Kidney (tissue), 14 donors: ENCODE data around the gene TLX2. TPM values are rescaled to one million over a fixed set of nuclear protein-coding genes. Genes with fewer than 3 reads are reported as not detected.

Experiments used
- DNase-seq, 5 donors: peaks; one replicate each; pipeline ENCODE4 v3.0.0-alpha.2; 2013 to 2020
- FAIRE-seq: peaks from 2 replicates; lab custom pipeline; 2012; peaks lifted over from hg19 to GRCh38; lab: Jason Lieb, UNC
- H3K27ac ChIP-seq, 2 donors: one replicate each; pipeline ENCODE4 v1.7.0; 2013; ENCODE audit warnings: low read depth in 2 of 2, low read length in 2 of 2, inconsistent platforms in 1 of 2
- H3K27me3 ChIP-seq: one replicate; pipeline ENCODE4 v1.7.1; 2013; ENCODE audit warnings: low read length, inconsistent platforms; ENCODE audit not compliant: control insufficient read depth, insufficient read depth
- H3K36me3 ChIP-seq, 3 donors: one replicate each; pipeline versions ENCODE4 v1.7.0 to v1.7.1; 2013; ENCODE audit warnings: low read length in 3 of 3, control low read depth in 1 of 3, inconsistent platforms in 1 of 3; ENCODE audit not compliant: insufficient read depth in 3 of 3, control insufficient read depth in 2 of 3
- H3K4me1 ChIP-seq, 3 donors: one replicate each; pipeline versions ENCODE4 v1.7.0 to v1.7.1; 2013; ENCODE audit warnings: low read length in 3 of 3, inconsistent platforms in 1 of 3, low read depth in 1 of 3; ENCODE audit not compliant: control insufficient read depth in 2 of 3, insufficient read depth in 2 of 3
- H3K4me3 ChIP-seq, 3 donors: one replicate each; pipeline versions ENCODE4 v1.7.0 to v1.8.1; 2013; ENCODE audit warnings: low read length in 3 of 3, control low read depth in 1 of 3, inconsistent platforms in 1 of 3
- H3K9ac ChIP-seq, 3 donors: one replicate each; pipeline versions ENCODE4 v1.7.0 to v1.7.1; 2013; ENCODE audit warnings: low read length in 3 of 3, control low read depth in 1 of 3, inconsistent platforms in 1 of 3
- H3K9me3 ChIP-seq, 3 donors: one replicate each; pipeline versions ENCODE4 v1.7.0 to v1.7.1; 2013; ENCODE audit warnings: low read length in 3 of 3, control low read depth in 1 of 3, inconsistent platforms in 1 of 3; ENCODE audit not compliant: control insufficient read depth in 2 of 3, insufficient read depth in 1 of 3
- CTCF ChIP-seq: IDR thresholded peaks from 3 replicates; pipeline ENCODE4 v1.5.1; 2012; ENCODE audit warnings: mild to moderate bottlenecking, moderate library complexity, borderline replicate concordance; ENCODE audit not compliant: insufficient read depth; ENCODE audit errors: extremely low read depth
- intact Hi-C: fragments of 100-400 bp; cut with DNase I; formaldehyde crosslinking; loops from one replicate; pipeline ENCODE4 v1.11.1; 2022
- polyA plus RNA-seq: library from polyadenylated mRNA; stranded (reverse); fragments of 350-450 nt; fragmentation: Illumina TruSeq; extraction: RNeasy Lipid Tissue Mini Kit (QIAGEN cat#74804); gene quantifications from one replicate; pipeline ENCODE4 v1.2.3, GENCODE V29; 2014; ENCODE audit warnings: low read depth, low replicate concordance; ENCODE audit not compliant: insufficient read depth
- total RNA-seq: library from RNA; stranded (reverse); fragmentation: NEBNext Ultra II Directional; extraction: Animal tissue kit (Norgen Biotek cat#: 25700); gene quantifications from one replicate; pipeline ENCODE4 v1.2.1, GENCODE V29; 2021
- donor health status: control.
- donor health status: control.
- donor health status: control.
- donor health status: control.
- donor health status: control.
- donor health status: DM: yes; HTN: yes; CAD: no.
- donor health status: Normal renal cell carcinoma (clear cell type).

TLX2 gene
- total and polyA plus RNA-seq, 2 donors from 2014 or later: not detected

GRCh38 chr2:74566754-74567085, 52.5 kb downstream of the TLX2 start:
- intact Hi-C loops: no loop called here
- FAIRE-seq: no peak

More at GRCh38 chr2:74566754-74567085, 52.5 kb downstream of the TLX2 start:
- Histone ChIP-seq H3K27me3 (no peaks in the 10 kb centered on the region), H3K9ac (no peak overlapping the region), H3K27ac (no peak overlapping the region), H3K36me3 (no peaks in the 10 kb centered on the region), H3K4me1 (no peaks in the 10 kb centered on the region), H3K9me3 (no peaks in the 10 kb centered on the region), H3K4me3 (no peak overlapping the region)
- peak in 1 of 5 donors; percentile 19 for DNase-seq
- TF ChIP-seq CTCF: no peak

Other genes starting within 250 kb of the TLX2 start
- gene SLC4A5, start 171.0 kb upstream of the TLX2 start, total RNA-seq: 5.2 TPM
- gene SLC4A5, start 171.0 kb upstream of the TLX2 start, polyA plus RNA-seq: 1.1 TPM
- 134 TPM for gene DCTN1, start 134.1 kb upstream of the TLX2 start, total RNA-seq
- gene DCTN1, start 134.1 kb upstream of the TLX2 start, polyA plus RNA-seq: 191 TPM
- gene C2orf81, start 92.8 kb upstream of the TLX2 start, total RNA-seq: 11.6 TPM
- gene C2orf81, start 92.8 kb upstream of the TLX2 start, polyA plus RNA-seq: 8.8 TPM
- 23.3 TPM for gene WDR54, start 92.7 kb upstream of the TLX2 start, total RNA-seq
- 37.6 TPM for gene WDR54, start 92.7 kb upstream of the TLX2 start, polyA plus RNA-seq
- 76.4 TPM for gene RTKN, start 72.5 kb upstream of the TLX2 start, total RNA-seq
- 95.6 TPM for gene RTKN, start 72.5 kb upstream of the TLX2 start, polyA plus RNA-seq
- gene INO80B, start 59.4 kb upstream of the TLX2 start, total RNA-seq: 44.2 TPM
- 37.0 TPM for gene INO80B, start 59.4 kb upstream of the TLX2 start, polyA plus RNA-seq
- gene WBP1, start 56.0 kb upstream of the TLX2 start, total RNA-seq: 83.9 TPM
- gene WBP1, start 56.0 kb upstream of the TLX2 start, polyA plus RNA-seq: 150 TPM
- 51.9 TPM for gene MOGS, start 49.1 kb upstream of the TLX2 start, total RNA-seq
- 27.5 TPM for gene MOGS, start 49.1 kb upstream of the TLX2 start, polyA plus RNA-seq
- 85.1 TPM for gene MRPL53, start 41.8 kb upstream of the TLX2 start, total RNA-seq
- gene MRPL53, start 41.8 kb upstream of the TLX2 start, polyA plus RNA-seq: 157 TPM
- 23.1 TPM for gene CCDC142, start 31.5 kb upstream of the TLX2 start, total RNA-seq
- 2.8 TPM for gene CCDC142, start 31.5 kb upstream of the TLX2 start, polyA plus RNA-seq
- gene TTC31, start 31.4 kb upstream of the TLX2 start, total RNA-seq: 29.1 TPM
- gene TTC31, start 31.4 kb upstream of the TLX2 start, polyA plus RNA-seq: 11.5 TPM
- gene LBX2, start 14.8 kb upstream of the TLX2 start, total RNA-seq: 2.5 TPM
- gene LBX2, start 14.8 kb upstream of the TLX2 start, polyA plus RNA-seq: 1.5 TPM
- 20.7 TPM for gene PCGF1, start 6.8 kb upstream of the TLX2 start, total RNA-seq
- gene PCGF1, start 6.8 kb upstream of the TLX2 start, polyA plus RNA-seq: 20.1 TPM
- not detected for gene DQX1, start 11.8 kb downstream of the TLX2 start, total RNA-seq
- not detected for gene DQX1, start 11.8 kb downstream of the TLX2 start, polyA plus RNA-seq
- 91.0 TPM for gene AUP1, start 15.3 kb downstream of the TLX2 start, total RNA-seq
- gene AUP1, start 15.3 kb downstream of the TLX2 start, polyA plus RNA-seq: 130 TPM
- gene HTRA2, start 15.5 kb downstream of the TLX2 start, total RNA-seq: 30.8 TPM
- 44.2 TPM for gene HTRA2, start 15.5 kb downstream of the TLX2 start, polyA plus RNA-seq
- gene LOXL3, start 39.5 kb downstream of the TLX2 start, total RNA-seq: 9.7 TPM
- gene LOXL3, start 39.5 kb downstream of the TLX2 start, polyA plus RNA-seq: 2.4 TPM
- gene DOK1, start 40.3 kb downstream of the TLX2 start, total RNA-seq: 16.7 TPM
- gene DOK1, start 40.3 kb downstream of the TLX2 start, polyA plus RNA-seq: 11.3 TPM
- gene M1AP, start 133.9 kb downstream of the TLX2 start, total RNA-seq: 3.4 TPM
- gene M1AP, start 133.9 kb downstream of the TLX2 start, polyA plus RNA-seq: 0.49 TPM
- gene SEMA4F, start 139.8 kb downstream of the TLX2 start, total RNA-seq: 10.8 TPM
- gene SEMA4F, start 139.8 kb downstream of the TLX2 start, polyA plus RNA-seq: 5.2 TPM